IMR-90 (cell line): ENCODE data around the gene BSND. TPM values are rescaled to one million over a fixed set of nuclear protein-coding genes. Genes with fewer than 3 reads are reported as not detected.

Experiments
- ATAC-seq: fragments of 200-7000 bp; cut with Tn5 transposase; 2 replicates; pipeline ENCODE4 v1.9.1; 2020; ENCODE audit warnings: low read depth, mild to moderate bottlenecking, moderate library complexity
- BruUV-seq: library from RNA; stranded (reverse); fragments of 400-500 nt; replicated peaks from 2 replicates; lab custom pipeline; 2021; lab: Mats Ljungman, UMichigan
- CTCF ChIA-PET: fragments of 300-600 bp; formaldehyde crosslinking; extraction: SDS; loops from one replicate; lab custom pipeline; 2021; ENCODE audit warnings: antibody characterized with exemption; lab: Yijun Ruan, JAX
- POLR2A ChIA-PET: fragments of 300-600 bp; sonication (Branson Sonifier 250); formaldehyde crosslinking; loops from one replicate; lab custom pipeline; 2022; ENCODE audit warnings: antibody characterized with exemption; ENCODE audit not compliant: unreplicated experiment; lab: Charles Lee
- DNase-seq: peaks from one replicate; pipeline ENCODE4 v3.0.0; 2013
- H2AFZ ChIP-seq: replicated peaks from 2 replicates; pipeline ENCODE3; 2013; ENCODE audit warnings: low read length, mild to moderate bottlenecking; ENCODE audit not compliant: poor library complexity
- H2AK5ac ChIP-seq: 2 replicates; pipeline ENCODE4 v1.6.1; 2013; ENCODE audit warnings: low read depth, low read length, inconsistent platforms
- H2AK9ac ChIP-seq: replicated peaks from 2 replicates; pipeline ENCODE3; 2013; ENCODE audit warnings: mild to moderate bottlenecking, low read depth, low read length, moderate library complexity; ENCODE audit not compliant: poor library complexity
- H2BK120ac ChIP-seq: 2 replicates; pipeline ENCODE4 v1.6.1; 2013; ENCODE audit warnings: low read depth, low read length, inconsistent platforms
- H2BK15ac ChIP-seq: 3 replicates; pipeline ENCODE4 v1.6.1; 2013; ENCODE audit warnings: low read depth, low read length, inconsistent platforms
- H2BK20ac ChIP-seq: 2 replicates; pipeline ENCODE4 v1.6.1; 2013; ENCODE audit warnings: low read depth, mild to moderate bottlenecking, inconsistent platforms, low read length, moderate library complexity
- H2BK5ac ChIP-seq: 2 replicates; pipeline ENCODE4 v1.6.1; 2013; ENCODE audit warnings: mild to moderate bottlenecking, low read depth, low read length, inconsistent platforms; ENCODE audit not compliant: poor library complexity, severe bottlenecking
- H3K14ac ChIP-seq: replicated peaks from 2 replicates; pipeline ENCODE4 v1.6.1; 2013; ENCODE audit warnings: low read depth, low read length, inconsistent platforms
- H3K18ac ChIP-seq: 2 replicates; pipeline ENCODE4 v1.6.1; 2013; ENCODE audit warnings: low read depth, low read length, control low read depth
- H3K23ac ChIP-seq: 2 replicates; pipeline ENCODE4 v1.6.1; 2013; ENCODE audit warnings: low read depth, low read length, inconsistent platforms
- H3K27ac ChIP-seq: 2 replicates; pipeline ENCODE4 v1.5.1; 2013; ENCODE audit warnings: mild to moderate bottlenecking, control low read depth, low read length; ENCODE audit not compliant: insufficient read depth
- H3K27me3 ChIP-seq: 2 replicates; pipeline ENCODE4 v1.6.1; 2013; ENCODE audit warnings: low read length; ENCODE audit not compliant: control insufficient read depth, insufficient read depth
- H3K36me3 ChIP-seq: 2 replicates; pipeline ENCODE4 v1.6.1; 2013; ENCODE audit warnings: low read length, mixed read lengths; ENCODE audit not compliant: control insufficient read depth, insufficient read depth
- H3K4ac ChIP-seq: 2 replicates; pipeline ENCODE4 v1.6.1; 2013; ENCODE audit warnings: low read depth, low read length, inconsistent platforms
- H3K4me1 ChIP-seq: 2 replicates; pipeline ENCODE4 v1.6.1; 2013; ENCODE audit warnings: low read length, mixed read lengths; ENCODE audit not compliant: control insufficient read depth, insufficient read depth
- H3K4me2 ChIP-seq: 2 replicates; pipeline ENCODE4 v1.6.1; 2013; ENCODE audit warnings: low read depth, mild to moderate bottlenecking, control low read depth, low read length, moderate library complexity
- H3K4me3 ChIP-seq: 2 replicates; pipeline ENCODE4 v1.5.1; 2013; ENCODE audit warnings: low read depth, mild to moderate bottlenecking, control low read depth, low read length, moderate library complexity; ENCODE audit not compliant: insufficient read depth
- H3K56ac ChIP-seq: 2 replicates; pipeline ENCODE4 v1.6.1; 2013; ENCODE audit warnings: low read length, inconsistent platforms; ENCODE audit not compliant: insufficient read depth; ENCODE audit errors: extremely low read depth
- H3K79me1 ChIP-seq, 2 experiments: 2 replicates each; pipeline ENCODE4 v1.6.1; 2013; ENCODE audit warnings: low read length in 2 of 2, inconsistent platforms in 1 of 2, low read depth in 1 of 2
- H3K9ac ChIP-seq: 2 replicates; pipeline ENCODE4 v1.6.1; 2013; ENCODE audit warnings: low read depth, low read length, control low read depth
- H3K9me1 ChIP-seq: 2 replicates; pipeline ENCODE4 v1.6.1; 2013; ENCODE audit warnings: low read length, inconsistent platforms; ENCODE audit not compliant: insufficient read depth
- H3K9me3 ChIP-seq: 2 replicates; pipeline ENCODE4 v1.6.1; 2013; ENCODE audit warnings: low read length; ENCODE audit not compliant: control insufficient read depth, insufficient read depth
- H4K20me1 ChIP-seq: 2 replicates; pipeline ENCODE4 v1.6.1; 2013; ENCODE audit warnings: low read length, inconsistent platforms; ENCODE audit not compliant: insufficient read depth
- H4K5ac ChIP-seq: 2 replicates; pipeline ENCODE4 v1.6.1; 2013; ENCODE audit warnings: mild to moderate bottlenecking, low read depth, low read length, control low read depth
- H4K8ac ChIP-seq, 2 experiments: 2 replicates each; pipeline ENCODE4 v1.6.1; 2013; ENCODE audit warnings: low read depth in 2 of 2, low read length in 2 of 2, control low read depth in 1 of 2, inconsistent platforms in 1 of 2
- H4K91ac ChIP-seq: 2 replicates; pipeline ENCODE4 v1.6.1; 2013; ENCODE audit warnings: low read depth, low read length, inconsistent platforms; ENCODE audit not compliant: insufficient read depth
- BHLHE40 ChIP-seq: fragments of 150-350 bp; IDR thresholded peaks from 2 replicates; pipeline ENCODE4 v1.6.1; 2016; ENCODE audit warnings: mild to moderate bottlenecking, low read depth, low read length
- CEBPB ChIP-seq: IDR thresholded peaks from 2 replicates; pipeline ENCODE4 v1.6.1; 2012; ENCODE audit warnings: low read depth, low read length, improper control_type of control experiment
- CHD1 ChIP-seq: IDR thresholded peaks from 2 replicates; pipeline ENCODE4 v1.6.1; 2012; ENCODE audit warnings: low read depth, low read length, improper control_type of control experiment
- CTCF ChIP-seq: conservative IDR thresholded peaks from 2 replicates; pipeline ENCODE4 v1.5.1; 2012; ENCODE audit warnings: mild to moderate bottlenecking, low read depth, low read length, improper control_type of control experiment
- ELK1 ChIP-seq: fragments of 150-350 bp; IDR thresholded peaks from 2 replicates; pipeline ENCODE4 v1.6.1; 2016; ENCODE audit warnings: low read depth, mild to moderate bottlenecking, low read length, moderate library complexity, borderline replicate concordance
- FOS ChIP-seq: fragments of 150-350 bp; IDR thresholded peaks from 2 replicates; pipeline ENCODE4 v1.6.1; 2016; ENCODE audit warnings: low read depth, low read length
- MAZ ChIP-seq: IDR thresholded peaks from 2 replicates; pipeline ENCODE4 v1.6.1; 2012; ENCODE audit warnings: low read depth, mild to moderate bottlenecking, low read length, improper control_type of control experiment, moderate library complexity, borderline replicate concordance
- MXI1 ChIP-seq: IDR thresholded peaks from 2 replicates; pipeline ENCODE4 v1.6.1; 2012; ENCODE audit warnings: low read depth, mild to moderate bottlenecking, low read length, moderate library complexity, borderline replicate concordance
- POLR2A ChIP-seq: IDR thresholded peaks from 2 replicates; pipeline ENCODE4 v1.6.1; 2012; ENCODE audit warnings: mild to moderate bottlenecking, low read depth, low read length
- RAD21 ChIP-seq: IDR thresholded peaks from 2 replicates; pipeline ENCODE4 v1.6.1; 2012; ENCODE audit warnings: low read length, improper control_type of control experiment
- RCOR1 ChIP-seq: IDR thresholded peaks from 2 replicates; pipeline ENCODE4 v1.6.1; 2012; ENCODE audit warnings: mild to moderate bottlenecking, low read length, improper control_type of control experiment; ENCODE audit not compliant: insufficient replicate concordance
- RFX5 ChIP-seq: IDR thresholded peaks from 2 replicates; pipeline ENCODE4 v1.8.0; 2012; ENCODE audit warnings: low read depth, mild to moderate bottlenecking, low read length, moderate library complexity
- SMC3 ChIP-seq: fragments of 150-350 bp; IDR thresholded peaks from 2 replicates; pipeline ENCODE4 v1.6.1; 2016; ENCODE audit warnings: low read depth, mild to moderate bottlenecking, antibody characterized with exemption, low read length, moderate library complexity
- WGBS, 2 experiments: methylation state at CpG; one replicate each; pipeline versions ENCODE4 v1.1.5 to v1.1.7; 2013; ENCODE audit warnings: missing lambda C conversion rate in 2 of 2; ENCODE audit not compliant: insufficient read length in 1 of 2; ENCODE audit errors: extremely low coverage in 2 of 2; 5-methylcytosine and 5-hydroxymethylcytosine counted together
- dilution Hi-C: fragments of 300-500 bp; cut with HindIII; formaldehyde crosslinking; loops from one replicate; pipeline ENCODE4 v1.14.3; 2018; ENCODE audit warnings: low sequenced_read_pairs; ENCODE audit not compliant: unreplicated experiment
- in situ Hi-C: fragments of 300-500 bp; cut with MboI; formaldehyde crosslinking; loops from 3 replicates; pipeline ENCODE4 v1.14.3; 2019; ENCODE audit warnings: low sequenced_read_pairs, inconsistent platforms, mixed read lengths
- intact Hi-C: fragments of 100-400 bp; cut with micrococcal nuclease; formaldehyde crosslinking; loops from 2 replicates; pipeline ENCODE4 v1.10.0; 2022
- polyA plus RNA-seq, 3 experiments: library from polyadenylated mRNA; depleted of rRNA; stranded (reverse); fragments of >200 nt; gene quantifications; 2 replicates each; pipeline ENCODE4 v1.2.3, GENCODE V29; 2012; ENCODE audit warnings: low replicate concordance in 1 of 3
- total RNA-seq: library from RNA; depleted of rRNA; stranded (reverse); fragments of >200 nt; gene quantifications from 2 replicates; pipeline ENCODE4 v1.2.3, GENCODE V29; 2012

Gene BSND
- total and polyA plus RNA-seq, 2 of the 4 experiments (the other 2 are of a cell fraction) = not detected

GRCh38 chr1:55010194-55010886 lies 11.6 kb downstream of the BSND start:
- Histone ChIP-seq H3K18ac (no peak overlapping the region), H3K23ac (no peak overlapping the region), H3K9me3 (peaks cover 4% of the 10 kb centered on the region; the same call in 1 of the 2 replicates), H4K91ac (no peak overlapping the region), H2AK9ac (peak overlapping the region; percentile 39), H2BK120ac (no peak overlapping the region), H3K79me1 (no peaks in the 10 kb centered on the region), H3K4ac (no peak overlapping the region), H4K8ac (no peak overlapping the region), H3K9ac (no peak overlapping the region), H3K4me3 (no peak overlapping the region), H2AFZ (no peak overlapping the region), H4K20me1 (no peaks in the 10 kb centered on the region), H4K5ac (no peak overlapping the region), H3K9me1 (peaks cover 9% of the 10 kb centered on the region), H2AK5ac (no peak overlapping the region), H2BK5ac (no peak overlapping the region), H3K14ac (no peak overlapping the region), H3K36me3 (no peaks in the 10 kb centered on the region), H3K27ac (no peak overlapping the region), H3K27me3 (peaks cover 33% of the 10 kb centered on the region), H2BK20ac (no peak overlapping the region), H3K4me2 (no peak overlapping the region), H2BK15ac (no peak overlapping the region), H3K4me1 (peaks cover 7% of the 10 kb centered on the region), H3K56ac (no peak overlapping the region)
- WGBS, 2 experiments = no CpG with 5 or more reads among the region's 9 CpGs
- POLR2A ChIA-PET = no interaction called here
- DNase-seq (no peak), ATAC-seq (no peak)
- CTCF ChIA-PET = interaction anchor here (1.4 kb wide), 1 partner anchor 60 kb away, joined by 3 read pairs; no protein-coding TSS in a partner anchor
- BruUV-seq = no TSS peak
- intact Hi-C loops (no loop called here), in situ Hi-C loops (no loop called here), dilution Hi-C loops (no loop called here)
- TF ChIP-seq FOS (no peak), SMC3 (no peak), POLR2A (no peak), CEBPB (no peak), RCOR1 (no peak), RAD21 (no peak), CTCF (no peak), RFX5 (no peak), MXI1 (no peak), BHLHE40 (no peak), MAZ (no peak), CHD1 (no peak), ELK1 (no peak)
